ENCODE data around the gene C1orf122. TPM values are rescaled to one million over a fixed set of nuclear protein-coding genes. Genes with fewer than 3 reads are reported as not detected.

Gene C1orf122
- total and polyA plus RNA-seq, 4 donors, result 4.5 to 45.1 (median 18.2) TPM

- no peak for TF ChIP-seq CTCF (IDR thresholded peaks at IDR 0.05; ENCODE audit: low read depth, low read length, missing input control)
- no peak for TF ChIP-seq FOXA2 (IDR thresholded peaks at IDR 0.05)
- TF ChIP-seq HNF4G (IDR thresholded peaks at IDR 0.05), result no peak
- TF ChIP-seq TAF1 (conservative IDR thresholded peaks at IDR 0.05), result no peak
- TF ChIP-seq NR2F2 (IDR thresholded peaks at IDR 0.05), result no peak
- no peak for TF ChIP-seq ZBTB33 (IDR thresholded peaks at IDR 0.05)
Observed at GRCh38 chr1:37849480-37849879, 41.9 kb downstream of the C1orf122 start (continued).

GRCh38 chr1:37850352-37850955 is 42.9 kb downstream of the C1orf122 start:
- Histone ChIP-seq H3K9me3 (ENCODE audit: control insufficient read depth in 4 of 4, low read length in 3 of 4) (no peaks in the 10 kb centered on the region), H3K27ac (ENCODE audit: low read depth in 1 of 2, low read length in 2 of 2) (no peak overlapping the region), H3K36me3 (ENCODE audit: control insufficient read depth in 4 of 4, insufficient read depth in 3 of 4, low read depth in 1 of 4, low read length in 3 of 4) (peaks cover 0 to 8% (median 5%) of the 10 kb centered on the region in 4 donors), H3K27me3 (ENCODE audit: control insufficient read depth in 4 of 4, insufficient read depth in 4 of 4, low read length in 3 of 4) (no peaks in the 10 kb centered on the region), H3K9ac (ENCODE audit: low read depth in 1 of 2, low read length in 2 of 2) (no peak overlapping the region), H3K4me3 (ENCODE audit: low read depth in 1 of 3, low read length in 3 of 3) (no peak overlapping the region), H3K4me1 (ENCODE audit: control insufficient read depth in 4 of 4, insufficient read depth in 4 of 4, low read length in 3 of 4) (peaks cover 0 to 20% (median 12%) of the 10 kb centered on the region in 4 donors)
- TF ChIP-seq FOXA2 (IDR thresholded peaks at IDR 0.05) (no peak), FOXA1 (IDR thresholded peaks at IDR 0.05) (no peak), ATF3 (IDR thresholded peaks at IDR 0.05) (no peak), ZBTB33 (IDR thresholded peaks at IDR 0.05) (no peak), RXRA (IDR thresholded peaks at IDR 0.05) (no peak), NR2F2 (IDR thresholded peaks at IDR 0.05) (no peak), RAD21 (IDR thresholded peaks at IDR 0.05) (no peak), CTCF (IDR thresholded peaks at IDR 0.05; ENCODE audit: low read depth, low read length, missing input control) (no peak), EGR1 (IDR thresholded peaks at IDR 0.05; ENCODE audit: low read depth in 2 of 2) (no peak), HNF4G (IDR thresholded peaks at IDR 0.05) (no peak), REST (IDR thresholded peaks at IDR 0.05) (no peak), TAF1 (conservative IDR thresholded peaks at IDR 0.05) (no peak), MAX (IDR thresholded peaks at IDR 0.05) (no peak), HNF4A (conservative IDR thresholded peaks at IDR 0.05) (no peak), SP1 (IDR thresholded peaks at IDR 0.05) (no peak), YY1 (IDR thresholded peaks at IDR 0.05) (no peak), GABPA (IDR thresholded peaks at IDR 0.05 in 1 of 2, conservative IDR thresholded peaks at IDR 0.05 in 1 of 2) (no peak), JUND (IDR thresholded peaks at IDR 0.05) (no peak)
- no peak for DNase-seq (ENCODE audit: low spot score)
- WGBS, result 91% methylated on average over 6 of the region's 6 CpGs
